HCT116 (cell line): ENCODE measurements around the gene DGKB. TPM values are rescaled to one million over a fixed set of nuclear protein-coding genes. Genes with fewer than 3 reads are reported as not detected.

ENCODE experiments used
- ATAC-seq: fragments of 200-7000 bp; cut with Tn5 transposase; 2 replicates; pipeline ENCODE4 v1.9.1; 2020; ENCODE audit warnings: mild to moderate bottlenecking, moderate library complexity
- BruUV-seq: library from RNA; stranded (reverse); fragments of 400-500 nt; replicated peaks from 2 replicates; lab custom pipeline; 2021; lab: Mats Ljungman, UMichigan
- CTCF ChIA-PET: fragments of 300-600 bp; sonication (Branson Sonifier 250); formaldehyde crosslinking; loops from one replicate; lab custom pipeline; 2021; ENCODE audit warnings: antibody characterized with exemption; lab: Charles Lee
- POLR2A ChIA-PET: fragments of 300-600, 350-600 bp; sonication (Branson Sonifier 250); formaldehyde crosslinking; loops from one replicate; lab custom pipeline; 2021; ENCODE audit warnings: antibody characterized with exemption; lab: Charles Lee
- RAD21 ChIA-PET, 2 experiments: fragments of 300-600 bp; sonication (Branson Sonifier 250); formaldehyde crosslinking; loops; one replicate each; lab custom pipeline; 2023; ENCODE audit warnings: low total read pairs in 2 of 2; ENCODE audit not compliant: uncharacterized antibody in 2 of 2, unreplicated experiment in 2 of 2, low non-redundant PET in 1 of 2; lab: Charles Lee
- DNase-seq: peaks from one replicate; pipeline ENCODE4 v3.0.0-alpha.2; 2010; ENCODE audit warnings: low read depth, low spot score
- H2AFZ ChIP-seq: fragments of 200-600 bp; shearing (Covaris generic), sonication (generic); 2 replicates; pipeline ENCODE4 v1.6.1; 2017; ENCODE audit warnings: low read depth, mixed run types, mixed read lengths, antibody characterized with exemption, low read length; ENCODE audit not compliant: poor library complexity, severe bottlenecking
- H3K27ac ChIP-seq: 2 replicates; pipeline ENCODE4 v1.5.1; 2012; ENCODE audit warnings: low read depth, low read length
- H3K27me3 ChIP-seq: fragments of 200-600 bp; sonication (generic); 2 replicates; pipeline ENCODE4 v1.6.1; 2016; ENCODE audit warnings: mixed run types, low read length, mixed read lengths; ENCODE audit not compliant: insufficient read depth
- H3K36me3 ChIP-seq, 2 experiments: fragments of 200-500 bp in 1 of 2; fragments of 200-600 bp in 1 of 2; sonication (Bioruptor generic) in 1 of 2; sonication (generic) in 1 of 2; 2 replicates each; pipeline versions ENCODE4 v1.5.1 to v1.6.1; 2014 to 2016; ENCODE audit warnings: low read length in 2 of 2, inconsistent platforms in 1 of 2, mixed read lengths in 1 of 2, mixed run types in 1 of 2; ENCODE audit not compliant: insufficient read depth in 2 of 2, control insufficient read depth in 1 of 2
- H3K4me1 ChIP-seq, 2 experiments: fragments of 200-600 bp in 1 of 2; sonication (generic) in 1 of 2; 2 replicates each; pipeline versions ENCODE4 v1.5.1 to v1.6.1; 2012 to 2017; ENCODE audit warnings: low read length in 2 of 2, inconsistent platforms in 1 of 2, mild to moderate bottlenecking in 1 of 2, mixed read lengths in 1 of 2, mixed run types in 1 of 2, moderate library complexity in 1 of 2; ENCODE audit not compliant: insufficient read depth in 2 of 2, control insufficient read depth in 1 of 2
- H3K4me2 ChIP-seq: fragments of 200-600 bp; sonication (generic); 2 replicates; pipeline ENCODE4 v1.6.1; 2017; ENCODE audit warnings: mixed run types, low read length, mixed read lengths
- H3K4me3 ChIP-seq, 2 experiments: fragments of 200-600 bp in 1 of 2; sonication (generic) in 1 of 2; replicated peaks in 1 of 2; 2 replicates each; pipeline ENCODE4 v1.5.1; 2011 to 2016; ENCODE audit warnings: low read length in 2 of 2, control low read depth in 1 of 2, low read depth in 1 of 2, mild to moderate bottlenecking in 1 of 2, mixed read lengths in 1 of 2, mixed run types in 1 of 2
- H3K79me2 ChIP-seq: fragments of 200-600 bp; sonication (generic); 2 replicates; pipeline ENCODE4 v1.6.1; 2017; ENCODE audit warnings: mild to moderate bottlenecking, mixed run types, low read length, moderate library complexity, mixed read lengths; ENCODE audit not compliant: insufficient read depth
- H3K9ac ChIP-seq: fragments of 200-600 bp; sonication (generic); 2 replicates; pipeline ENCODE4 v1.6.1; 2016; ENCODE audit warnings: low read length, mixed read lengths
- H3K9me2 ChIP-seq: fragments of 200-600 bp; sonication (generic), shearing (Covaris generic); 2 replicates; pipeline ENCODE4 v1.6.1; 2017; ENCODE audit warnings: mixed run types, mild to moderate bottlenecking, moderate library complexity; ENCODE audit not compliant: insufficient read depth
- H3K9me3 ChIP-seq, 2 experiments: fragments of 200-500 bp in 1 of 2; fragments of 200-600 bp in 1 of 2; sonication (Bioruptor generic) in 1 of 2; sonication (generic) in 1 of 2; 2 replicates each; pipeline ENCODE4 v1.6.1; 2014 to 2017; ENCODE audit warnings: low read length in 2 of 2, mixed read lengths in 2 of 2, inconsistent platforms in 1 of 2, low read depth in 1 of 2, mild to moderate bottlenecking in 1 of 2, mixed run types in 1 of 2, moderate library complexity in 1 of 2; ENCODE audit not compliant: control insufficient read depth in 1 of 2, insufficient read depth in 1 of 2
- H4K20me1 ChIP-seq: fragments of 200-600 bp; sonication (generic), shearing (Covaris generic); 2 replicates; pipeline ENCODE4 v1.6.1; 2017; ENCODE audit warnings: mixed run types, mild to moderate bottlenecking, moderate library complexity; ENCODE audit not compliant: insufficient read depth
- ATF3 ChIP-seq: IDR thresholded peaks from 2 replicates; pipeline ENCODE4 v1.6.1; 2012
- CEBPB ChIP-seq: IDR thresholded peaks from 2 replicates; pipeline ENCODE4 v1.6.1; 2012; ENCODE audit warnings: low read depth
- CTCF ChIP-seq, 3 experiments: fragments of 200-600 bp in 1 of 3; sonication (generic) in 1 of 3; IDR thresholded peaks in 2 of 3; conservative IDR thresholded peaks in 1 of 3; 2 replicates each; pipeline ENCODE4 v1.5.1; 2012 to 2017; ENCODE audit warnings: low read depth in 2 of 3, low read length in 2 of 3, antibody characterized with exemption in 1 of 3, borderline replicate concordance in 1 of 3, control low read depth in 1 of 3, mild to moderate bottlenecking in 1 of 3, mixed read lengths in 1 of 3, mixed run types in 1 of 3, moderate library complexity in 1 of 3; ENCODE audit not compliant: insufficient read depth in 1 of 3
- EGR1 ChIP-seq: IDR thresholded peaks from 2 replicates; pipeline ENCODE4 v1.6.1; 2012; ENCODE audit warnings: low read depth
- ELF1 ChIP-seq: IDR thresholded peaks from 2 replicates; pipeline ENCODE4 v1.6.1; 2012; ENCODE audit warnings: low read depth, borderline replicate concordance
- EZH2 ChIP-seq: fragments of 200-600 bp; sonication (generic); IDR thresholded peaks from 2 replicates; pipeline ENCODE4 v1.6.1; 2017; ENCODE audit warnings: antibody characterized with exemption, mixed run types
- EZH2phosphoT487 ChIP-seq: fragments of 200-600 bp; IDR thresholded peaks from 2 replicates; pipeline ENCODE4 v1.6.1; 2018; ENCODE audit warnings: antibody characterized with exemption, borderline replicate concordance
- JUND ChIP-seq: IDR thresholded peaks from 2 replicates; pipeline ENCODE4 v1.6.1; 2012
- RAD21 ChIP-seq: IDR thresholded peaks from 2 replicates; pipeline ENCODE4 v1.6.1; 2012; ENCODE audit warnings: low read depth, mild to moderate bottlenecking
- SRF ChIP-seq: IDR thresholded peaks from 2 replicates; pipeline ENCODE4 v1.6.1; 2012; ENCODE audit warnings: low read depth
- TCF7L2 ChIP-seq: IDR thresholded peaks from 2 replicates; pipeline ENCODE4 v1.7.0; 2011; ENCODE audit warnings: borderline replicate concordance, inconsistent platforms; ENCODE audit not compliant: insufficient read depth, insufficient read length; ENCODE audit errors: extremely low read depth
- ZBTB33 ChIP-seq: IDR thresholded peaks from 2 replicates; pipeline ENCODE4 v1.6.1; 2011; ENCODE audit warnings: mild to moderate bottlenecking, low read length, moderate library complexity; ENCODE audit not compliant: insufficient replicate concordance; ENCODE audit errors: extremely low read depth
- ZFX ChIP-seq: fragments of 450-650 bp; IDR thresholded peaks from 2 replicates; pipeline ENCODE4 v1.6.1; 2017
- ZNF274 ChIP-seq: fragments of 200-500 bp; sonication (Bioruptor generic); IDR thresholded peaks from 2 replicates; pipeline ENCODE4 v1.6.1; 2014; ENCODE audit warnings: mild to moderate bottlenecking, low read depth, low read length, inconsistent platforms
- intact Hi-C: fragments of 100-400 bp; cut with micrococcal nuclease; formaldehyde crosslinking; loops from 2 replicates; pipeline ENCODE4 v1.10.0; 2022
- total RNA-seq: library from RNA; stranded (reverse); gene quantifications from one replicate; pipeline ENCODE4 v1.2.1, GENCODE V29; 2021; ENCODE audit not compliant: unreplicated experiment

Gene DGKB
- total RNA-seq, 1 experiment from 2014 or later, result 0.05 TPM

- no peak overlapping the region for H3K27ac ChIP-seq
- H3K4me1 ChIP-seq, result no peaks in the 10 kb centered on the region
- no peaks in the 10 kb centered on the region for H3K9me3 ChIP-seq
- no peaks in the 10 kb centered on the region for H3K9me2 ChIP-seq
- H3K27me3 ChIP-seq, result no peaks in the 10 kb centered on the region
- no peak for TF ChIP-seq ZFX
- no peak for TF ChIP-seq ATF3
- ChIA-PET RAD21 (no interaction called here), CTCF (no interaction called here), POLR2A (no interaction called here)
- no peak overlapping the region for H3K9ac ChIP-seq
- H2AFZ ChIP-seq, result no peak overlapping the region
- no peaks in the 10 kb centered on the region for H3K79me2 ChIP-seq
- no peak overlapping the region for H3K4me2 ChIP-seq
- no peak overlapping the region for H3K4me3 ChIP-seq
- H3K36me3 ChIP-seq, result no peaks in the 10 kb centered on the region
- DNase-seq (no peak), ATAC-seq (no peak)
- intact Hi-C loops, result no loop called here
- BruUV-seq, result no TSS peak
- no peaks in the 10 kb centered on the region for H4K20me1 ChIP-seq
Observed at GRCh38 chr7:14294637-14295036, 607.9 kb downstream of the DGKB start.

GRCh38 chr7:14293434-14293833 is 609.1 kb downstream of the DGKB start:
- ChIA-PET CTCF (no interaction called here), POLR2A (no interaction called here), RAD21 (no interaction called here)
- Histone ChIP-seq H4K20me1 (no peaks in the 10 kb centered on the region), H3K79me2 (no peaks in the 10 kb centered on the region), H3K4me3 (no peak overlapping the region), H3K9me2 (no peaks in the 10 kb centered on the region), H2AFZ (no peak overlapping the region), H3K36me3 (no peaks in the 10 kb centered on the region), H3K4me2 (no peak overlapping the region), H3K9ac (no peak overlapping the region), H3K27me3 (no peaks in the 10 kb centered on the region), H3K9me3 (no peaks in the 10 kb centered on the region), H3K4me1 (no peaks in the 10 kb centered on the region), H3K27ac (no peak overlapping the region)
- ATAC-seq (no peak), DNase-seq (no peak)
- BruUV-seq, result no TSS peak
- intact Hi-C loops, result no loop called here
- TF ChIP-seq SRF (no peak), CEBPB (no peak), CTCF (IDR thresholded peaks at IDR 0.05 in 2 of 3, conservative IDR thresholded peaks at IDR 0.05 in 1 of 3; ENCODE audit: borderline replicate concordance in 1 of 3, insufficient read depth in 1 of 3, low read depth in 2 of 3, low read length in 2 of 3) (no peak), ZBTB33 (no peak), RAD21 (no peak), TCF7L2 (no peak), JUND (no peak), ZFX (no peak), ZNF274 (no peak), EGR1 (no peak), ATF3 (no peak), ELF1 (no peak), EZH2phosphoT487 (no peak), EZH2 (no peak)
